Adrenal gland (tissue), 5 donors: Measurements from ENCODE around the gene CIP2A.

Experiments used
- POLR2A ChIP-seq, 2 donors: fragments of 450-650 bp; IDR thresholded peaks; one replicate each; pipeline ENCODE4 v1.6.1; 2017; ENCODE audit warnings: antibody characterized with exemption in 2 of 2, mild to moderate bottlenecking in 2 of 2, moderate library complexity in 1 of 2
- TF ChIP-seq, protein P1 (sequence below), 6 experiments: fragments of 450-650 bp in 4 of 6; fragments of 200-600 bp in 2 of 6; sonication (generic) in 1 of 6; IDR thresholded peaks; 1 replicate in 5 of 6; 2 replicates in 1 of 6; pipeline versions ENCODE4 v1.5.1 to v1.8.0; 2016 to 2021; ENCODE audit warnings: antibody characterized with exemption in 6 of 6, mild to moderate bottlenecking in 2 of 6, moderate library complexity in 1 of 6
- donor health status: DM: no; HTN: no; CAD: no.

DNA sequence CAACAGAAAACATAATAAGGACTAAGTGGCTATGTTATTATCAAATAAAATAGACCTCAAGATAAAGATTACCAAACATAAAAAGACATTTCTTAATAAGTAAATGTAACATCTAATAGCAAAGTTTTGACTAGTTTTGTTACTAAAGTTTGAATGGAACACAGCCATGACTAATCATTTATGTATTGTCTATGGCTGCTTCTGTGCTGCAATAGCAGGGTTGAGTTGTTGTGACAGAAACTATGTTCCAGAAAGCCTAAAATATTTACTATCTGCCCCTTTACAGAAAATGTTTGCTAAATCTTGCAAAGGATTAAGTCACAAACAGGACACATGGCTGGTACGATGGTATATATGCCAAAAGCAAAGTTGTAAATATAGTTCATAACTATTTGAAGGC lies 40.9 kb downstream of the CIP2A start:
- no peak for TF ChIP-seq POLR2A (IDR thresholded peaks at IDR 0.05)
- TF ChIP-seq, protein P1, sequence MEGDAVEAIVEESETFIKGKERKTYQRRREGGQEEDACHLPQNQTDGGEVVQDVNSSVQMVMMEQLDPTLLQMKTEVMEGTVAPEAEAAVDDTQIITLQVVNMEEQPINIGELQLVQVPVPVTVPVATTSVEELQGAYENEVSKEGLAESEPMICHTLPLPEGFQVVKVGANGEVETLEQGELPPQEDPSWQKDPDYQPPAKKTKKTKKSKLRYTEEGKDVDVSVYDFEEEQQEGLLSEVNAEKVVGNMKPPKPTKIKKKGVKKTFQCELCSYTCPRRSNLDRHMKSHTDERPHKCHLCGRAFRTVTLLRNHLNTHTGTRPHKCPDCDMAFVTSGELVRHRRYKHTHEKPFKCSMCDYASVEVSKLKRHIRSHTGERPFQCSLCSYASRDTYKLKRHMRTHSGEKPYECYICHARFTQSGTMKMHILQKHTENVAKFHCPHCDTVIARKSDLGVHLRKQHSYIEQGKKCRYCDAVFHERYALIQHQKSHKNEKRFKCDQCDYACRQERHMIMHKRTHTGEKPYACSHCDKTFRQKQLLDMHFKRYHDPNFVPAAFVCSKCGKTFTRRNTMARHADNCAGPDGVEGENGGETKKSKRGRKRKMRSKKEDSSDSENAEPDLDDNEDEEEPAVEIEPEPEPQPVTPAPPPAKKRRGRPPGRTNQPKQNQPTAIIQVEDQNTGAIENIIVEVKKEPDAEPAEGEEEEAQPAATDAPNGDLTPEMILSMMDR (IDR thresholded peaks at IDR 0.05), result no peak
